PC-9 (cell line): ENCODE data around the gene VWA5A.

Experiments used
- CTCF ChIP-seq: fragments of 200-600 bp; sonication (generic); conservative IDR thresholded peaks from 2 replicates; pipeline ENCODE4 v1.6.1; 2017; ENCODE audit warnings: mixed run types, antibody characterized with exemption, mild to moderate bottlenecking, moderate library complexity
- EZH2 ChIP-seq: fragments of 200-600 bp; sonication (generic); IDR thresholded peaks from 2 replicates; pipeline ENCODE4 v1.8.0; 2017; ENCODE audit warnings: antibody characterized with exemption, low read depth

- no peak for TF ChIP-seq CTCF
- no peak for TF ChIP-seq EZH2
Observed at GRCh38 chr11:124075841-124076651, 39.2 kb upstream of the VWA5A start.
